AG09309 (cell line): ENCODE measurements around the gene DPP6.

Experiments used
- DNase-seq: peaks from one replicate; pipeline ENCODE4 v3.0.0-alpha.2; 2010; ENCODE audit warnings: low read depth
- H3K4me3 ChIP-seq: 2 replicates; pipeline ENCODE4 v1.5.1; 2011; ENCODE audit warnings: mild to moderate bottlenecking, low read depth, low read length, moderate library complexity; ENCODE audit not compliant: control insufficient read depth
- CTCF ChIP-seq: IDR thresholded peaks from 2 replicates; pipeline ENCODE4 v1.5.1; 2011; ENCODE audit warnings: mild to moderate bottlenecking, low read depth, low read length, inconsistent platforms; ENCODE audit not compliant: insufficient read depth, control insufficient read depth; ENCODE audit errors: missing control alignments

The DPP6 gene

DNA sequence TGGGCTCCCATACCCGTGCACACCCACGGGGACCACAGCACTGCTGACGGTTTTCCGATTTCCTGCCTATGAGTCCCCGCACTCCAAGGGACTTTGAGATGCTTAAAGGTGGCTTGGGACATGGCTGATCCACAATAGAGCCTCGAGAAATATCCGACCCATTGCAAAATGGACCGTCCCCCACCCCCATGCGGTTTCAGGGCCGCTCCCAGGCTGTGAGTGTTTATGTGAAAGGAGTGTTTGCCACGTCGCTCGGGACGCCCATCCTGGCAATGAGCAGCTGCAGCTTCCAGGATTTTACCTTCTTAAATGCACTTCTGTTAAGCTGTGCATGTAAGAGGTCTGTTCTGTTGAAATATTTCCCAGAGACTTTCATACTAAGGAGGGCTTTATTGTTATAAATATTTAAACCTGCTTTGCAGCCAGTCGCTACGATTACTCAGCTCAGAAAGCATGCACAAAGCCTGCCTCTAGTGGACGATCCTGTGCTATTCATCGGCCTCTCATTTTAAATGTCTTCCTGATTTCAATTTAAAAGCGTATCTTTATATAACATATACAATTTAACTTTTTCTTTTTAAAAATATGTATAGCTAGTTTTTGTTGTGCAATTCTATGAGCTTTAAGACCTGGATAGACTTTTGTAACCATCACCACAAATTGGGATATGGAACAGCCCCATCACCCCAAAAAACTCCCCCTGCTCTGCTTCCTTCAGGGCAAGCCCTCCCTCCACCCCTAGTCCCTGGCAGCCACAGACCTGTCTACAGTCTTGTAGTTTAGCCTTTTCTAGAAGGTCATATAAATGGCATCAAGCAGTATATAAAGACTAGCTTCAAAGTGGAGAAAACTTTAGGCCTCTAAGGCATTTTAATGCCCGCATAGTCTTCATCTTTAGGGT is 532.4 kb downstream of the DPP6 start:
- DNase-seq = no peak

GRCh38 chr7:154587792-154588191 is 535.6 kb downstream of the DPP6 start:
- TF ChIP-seq CTCF = no peak
- no peak for DNase-seq
- no peak overlapping the region for H3K4me3 ChIP-seq

More for the DNA sequence above, 532.4 kb downstream of the DPP6 start:
- no peak for TF ChIP-seq CTCF
- H3K4me3 ChIP-seq = no peak overlapping the region

DNA sequence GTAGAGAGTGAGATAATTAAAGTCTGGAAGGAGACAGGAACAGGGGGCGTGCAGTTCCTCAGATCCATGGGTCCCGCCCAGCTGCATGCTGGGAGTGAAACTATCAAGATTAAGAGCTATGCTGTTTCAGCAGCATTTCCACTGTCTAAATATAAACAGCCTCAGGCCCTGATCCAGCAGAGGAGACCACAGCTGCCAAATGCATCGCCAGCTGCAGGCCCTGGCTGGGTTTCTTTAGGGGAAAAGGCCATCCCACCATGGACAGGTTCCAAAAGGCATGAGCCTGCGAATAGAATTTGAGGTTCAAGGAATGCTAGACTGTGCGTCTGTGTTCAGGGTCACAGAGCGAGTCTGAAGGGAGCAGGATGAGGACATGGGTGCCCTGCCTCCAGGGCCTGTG is 539.3 kb downstream of the DPP6 start:
- no peak for TF ChIP-seq CTCF
- H3K4me3 ChIP-seq = no peak overlapping the region
- no peak for DNase-seq

DNA sequence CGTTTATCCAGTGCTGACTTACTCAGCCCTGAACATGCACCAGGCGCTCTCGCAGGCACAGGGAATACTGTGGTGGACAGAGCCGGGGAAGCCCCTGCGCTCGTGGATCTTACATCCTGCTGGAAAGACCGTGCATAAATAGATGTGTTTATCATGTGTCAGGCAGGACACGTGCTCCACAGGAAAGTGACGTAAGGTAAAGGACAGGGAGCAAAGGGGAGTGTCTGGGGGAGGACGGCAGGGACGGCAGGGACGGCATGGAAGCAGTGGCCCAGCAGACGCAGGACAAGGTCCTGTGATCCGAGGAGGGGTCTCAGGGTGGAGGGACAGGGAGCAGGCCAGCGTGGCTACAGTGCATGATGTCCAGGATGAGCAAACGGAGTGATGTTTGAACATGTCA is 540.2 kb downstream of the DPP6 start:
- no peak for DNase-seq
- TF ChIP-seq CTCF = no peak
- no peak overlapping the region for H3K4me3 ChIP-seq

DNA sequence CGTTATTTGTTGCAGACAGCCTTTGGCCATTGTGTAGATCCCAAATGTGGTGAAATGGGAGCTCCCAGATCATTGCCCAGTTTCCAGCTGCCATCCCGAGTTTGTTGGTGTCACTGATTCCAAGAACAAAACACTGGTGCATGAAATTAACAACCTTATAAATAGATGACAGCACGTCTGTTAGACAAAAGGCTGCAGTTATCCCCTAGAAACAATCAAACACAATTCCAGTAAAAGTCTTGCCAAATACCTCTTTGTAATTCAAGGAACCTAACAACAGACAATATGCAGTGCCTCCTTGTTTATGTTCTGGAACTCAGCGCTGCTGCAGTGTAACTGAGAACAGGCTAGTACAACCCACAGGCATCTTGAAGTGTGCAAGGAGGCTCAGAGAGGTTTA is 546.2 kb downstream of the DPP6 start:
- DNase-seq = no peak
- H3K4me3 ChIP-seq = no peak overlapping the region
- TF ChIP-seq CTCF = no peak

DNA sequence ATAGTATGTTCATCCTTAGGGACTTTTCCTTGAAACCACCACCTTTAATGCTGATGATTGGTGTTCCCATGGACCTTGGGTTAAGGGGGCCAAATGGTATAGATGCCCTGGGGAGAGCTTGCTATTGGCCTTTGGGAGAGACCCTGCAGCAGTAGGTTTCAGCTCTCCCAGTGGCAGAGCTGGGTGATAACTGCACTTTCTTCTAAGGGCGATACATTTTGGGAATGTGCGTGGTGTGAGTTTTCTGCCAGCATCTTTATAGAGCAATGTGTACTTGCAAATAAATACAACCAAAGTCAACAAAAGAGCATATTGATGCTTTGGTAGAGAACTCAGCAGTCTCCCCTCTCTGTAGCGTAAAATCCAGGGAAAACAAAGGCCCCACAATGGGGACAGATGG is 546.7 kb downstream of the DPP6 start:
- no peak overlapping the region for H3K4me3 ChIP-seq
- no peak for DNase-seq
- no peak for TF ChIP-seq CTCF

DNA sequence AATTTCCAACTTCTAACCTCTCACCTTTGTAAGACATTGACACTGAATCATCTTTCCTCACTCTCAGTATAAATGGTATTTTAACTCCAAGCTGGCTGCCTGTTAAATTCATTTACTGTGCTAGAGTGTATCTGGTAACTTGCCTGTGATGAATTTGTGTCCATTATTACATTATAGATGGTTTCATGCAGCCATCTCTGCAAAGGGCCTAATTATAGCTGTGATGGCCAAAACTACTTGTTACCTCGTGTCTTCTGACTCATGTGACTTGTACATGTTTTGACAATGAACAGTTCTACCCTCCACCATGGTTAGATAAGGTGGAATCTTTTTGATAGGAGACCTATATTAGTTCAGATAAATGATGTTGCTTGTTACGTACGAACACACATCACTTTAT is 558.7 kb downstream of the DPP6 start:
- H3K4me3 ChIP-seq = no peak overlapping the region
- no peak for TF ChIP-seq CTCF
- DNase-seq = no peak
